Activated T-cell treated with anti-CD3 and anti-CD28 coated beads, Interleukin-2, amount 50 U/mL, for 4 hours (primary cell): ENCODE results near the gene GDI1. TPM values are rescaled to one million over a fixed set of nuclear protein-coding genes. Genes with fewer than 3 reads are reported as not detected.
"Not testable (repeated sequence)": the region's sequence is repeated elsewhere in the genome, so short reads cannot be mapped to it uniquely, and the experiment has no call there.

ENCODE experiments used
- ATAC-seq, 2 donors: fragments of 200-7000 bp; cut with Tn5 transposase; one replicate each; pipeline ENCODE4 v1.10.0; 2021
- DNase-seq: peaks from one replicate; pipeline ENCODE4 v3.0.0-alpha.2; 2020
- H3K27me3 Mint-ChIP-seq: one replicate; pipeline ENCODE4 v1.8.0; 2021; ENCODE audit warnings: low read depth, mixed read lengths
- H3K36me3 Mint-ChIP-seq: one replicate; pipeline ENCODE4 v1.8.0; 2022; ENCODE audit warnings: mixed read lengths; ENCODE audit not compliant: insufficient read depth
- H3K4me1 Mint-ChIP-seq: one replicate; pipeline ENCODE4 v1.8.0; 2021; ENCODE audit warnings: low read depth, mixed read lengths
- H3K4me3 Mint-ChIP-seq: one replicate; pipeline ENCODE4 v1.8.0; 2021; ENCODE audit warnings: mild to moderate bottlenecking, moderate library complexity, mixed read lengths
- H3K9me3 Mint-ChIP-seq: one replicate; pipeline ENCODE4 v1.8.0; 2021; ENCODE audit warnings: mixed read lengths
- total RNA-seq, 3 donors: library from RNA; stranded (reverse); gene quantifications; one replicate each; pipeline ENCODE4 v1.2.1, GENCODE V29; 2021

The GDI1 gene
- total RNA-seq = 100 to 1,000 TPM; 107 to 126 (median 116) TPM

- Mint-ChIP-seq H3K4me1 (peaks cover 26% of the 10 kb centered on the region), H3K9me3 (no peaks in the 10 kb centered on the region), H3K4me3 (peak within 1 kb of the TSS; percentile 86), H3K36me3 (peaks cover 2% of the 10 kb centered on the region), H3K27me3 (no peaks in the 10 kb centered on the region)
- ATAC-seq (peak; percentile 54 to 60), DNase-seq (peak; percentile 48)
Observed at GRCh38 chrX:154436983-154437752, at the start of gene GDI1. TSS of gene GDI1 (plus strand) at chrX:154437154. CDS start at chrX:154437255, 101 bp downstream.

- not testable (repeated sequence) for H3K9me3 Mint-ChIP-seq, DNase-seq
Observed at GRCh38 chrX:154388094-154388493, 48.9 kb upstream of the GDI1 start.

GRCh38 chrX:154388649-154389048 is 48.3 kb upstream of the GDI1 start:
- H3K36me3 Mint-ChIP-seq, H3K4me1 Mint-ChIP-seq, H3K27me3 Mint-ChIP-seq, H3K4me3 Mint-ChIP-seq, DNase-seq, H3K9me3 Mint-ChIP-seq: not testable (repeated sequence)
- peak; percentile 29 to 31 for ATAC-seq

More at GRCh38 chrX:154388094-154388493, 48.9 kb upstream of the GDI1 start:
- H3K4me3 Mint-ChIP-seq, H3K27me3 Mint-ChIP-seq, H3K36me3 Mint-ChIP-seq, H3K4me1 Mint-ChIP-seq: not testable (repeated sequence)
- peak; percentile 28 to 33 for ATAC-seq

GRCh38 chrX:154389812-154390747 is 46.9 kb upstream of the GDI1 start:
- not testable (repeated sequence) for H3K36me3 Mint-ChIP-seq, H3K4me1 Mint-ChIP-seq, H3K27me3 Mint-ChIP-seq, H3K4me3 Mint-ChIP-seq, H3K9me3 Mint-ChIP-seq
- ATAC-seq (peak; percentile 72 to 74), DNase-seq (peak; percentile 9)

- H3K4me1 Mint-ChIP-seq, ATAC-seq, H3K27me3 Mint-ChIP-seq, H3K9me3 Mint-ChIP-seq, DNase-seq: not testable (repeated sequence)
- Mint-ChIP-seq H3K4me3 (peak overlapping the region; percentile 97), H3K36me3 (peaks cover 18% of the 10 kb centered on the region)
Observed at GRCh38 chrX:154396363-154396762, 40.6 kb upstream of the GDI1 start.

GRCh38 chrX:154396973-154397887 is 39.7 kb upstream of the GDI1 start:
- peaks cover 10% of the 10 kb centered on the region for H3K4me1 Mint-ChIP-seq
- H3K4me3 Mint-ChIP-seq = peak overlapping the region; percentile 97
- H3K27me3 Mint-ChIP-seq = no peaks in the 10 kb centered on the region
- DNase-seq = peak; percentile 52
- H3K9me3 Mint-ChIP-seq = no peaks in the 10 kb centered on the region
- peak; percentile 59 to 64 for ATAC-seq
- peaks cover 18% of the 10 kb centered on the region for H3K36me3 Mint-ChIP-seq

- Mint-ChIP-seq H3K27me3 (no peaks in the 10 kb centered on the region), H3K36me3 (peaks cover 18% of the 10 kb centered on the region), H3K4me3 (peak within 1 kb of the TSS; percentile 97), H3K9me3 (no peaks in the 10 kb centered on the region), H3K4me1 (peaks cover 10% of the 10 kb centered on the region)
- DNase-seq (peak; percentile 82), ATAC-seq (peak; percentile 68 to 76)
Observed at GRCh38 chrX:154397888-154398667, 38.9 kb upstream of the GDI1 start, which contains the start of gene RPL10. TSS of gene RPL10 (plus strand) at chrX:154398377. CDS start at chrX:154398520, 143 bp downstream.

- Mint-ChIP-seq H3K9me3 (no peaks in the 10 kb centered on the region), H3K4me3 (peak overlapping the region; percentile 97), H3K27me3 (no peaks in the 10 kb centered on the region), H3K36me3 (peaks cover 18% of the 10 kb centered on the region), H3K4me1 (peaks cover 10% of the 10 kb centered on the region)
- peak; percentile 15 for ATAC-seq
- peak; percentile 80 for DNase-seq
Observed at GRCh38 chrX:154398668-154399526, 38.1 kb upstream of the GDI1 start.

GRCh38 chrX:154399527-154400368 is 37.2 kb upstream of the GDI1 start:
- ATAC-seq (no peak), DNase-seq (no peak)
- H3K9me3 Mint-ChIP-seq = no peaks in the 10 kb centered on the region
- peak overlapping the region; percentile 97 for H3K4me3 Mint-ChIP-seq
- peaks cover 18% of the 10 kb centered on the region for H3K36me3 Mint-ChIP-seq
- H3K4me1 Mint-ChIP-seq = peaks cover 10% of the 10 kb centered on the region
- no peaks in the 10 kb centered on the region for H3K27me3 Mint-ChIP-seq

GRCh38 chrX:154400369-154400817 is 36.6 kb upstream of the GDI1 start:
- ATAC-seq, DNase-seq, H3K9me3 Mint-ChIP-seq, H3K27me3 Mint-ChIP-seq, H3K4me1 Mint-ChIP-seq: not testable (repeated sequence)
- Mint-ChIP-seq H3K4me3 (peak overlapping the region; percentile 97), H3K36me3 (peaks cover 18% of the 10 kb centered on the region)

- DNase-seq (no peak), ATAC-seq (peak in 1 of 2 donors; percentile 3)
- Mint-ChIP-seq H3K27me3 (no peaks in the 10 kb centered on the region), H3K36me3 (peaks cover 18% of the 10 kb centered on the region), H3K4me1 (peaks cover 10% of the 10 kb centered on the region), H3K9me3 (no peaks in the 10 kb centered on the region), H3K4me3 (peak overlapping the region; percentile 97)
Observed at GRCh38 chrX:154401045-154401799, 35.7 kb upstream of the GDI1 start.
